GM21825 (cell line): Measurements from ENCODE around the gene WNT4.

Experiments used
- ATAC-seq: cut with Tn5 transposase; IDR thresholded peaks from one replicate; pipeline ENCODE4 v1.9.1; 2021; ENCODE audit warnings: mild to moderate bottlenecking, moderate library complexity; ENCODE audit not compliant: unreplicated experiment

The WNT4 gene

DNA sequence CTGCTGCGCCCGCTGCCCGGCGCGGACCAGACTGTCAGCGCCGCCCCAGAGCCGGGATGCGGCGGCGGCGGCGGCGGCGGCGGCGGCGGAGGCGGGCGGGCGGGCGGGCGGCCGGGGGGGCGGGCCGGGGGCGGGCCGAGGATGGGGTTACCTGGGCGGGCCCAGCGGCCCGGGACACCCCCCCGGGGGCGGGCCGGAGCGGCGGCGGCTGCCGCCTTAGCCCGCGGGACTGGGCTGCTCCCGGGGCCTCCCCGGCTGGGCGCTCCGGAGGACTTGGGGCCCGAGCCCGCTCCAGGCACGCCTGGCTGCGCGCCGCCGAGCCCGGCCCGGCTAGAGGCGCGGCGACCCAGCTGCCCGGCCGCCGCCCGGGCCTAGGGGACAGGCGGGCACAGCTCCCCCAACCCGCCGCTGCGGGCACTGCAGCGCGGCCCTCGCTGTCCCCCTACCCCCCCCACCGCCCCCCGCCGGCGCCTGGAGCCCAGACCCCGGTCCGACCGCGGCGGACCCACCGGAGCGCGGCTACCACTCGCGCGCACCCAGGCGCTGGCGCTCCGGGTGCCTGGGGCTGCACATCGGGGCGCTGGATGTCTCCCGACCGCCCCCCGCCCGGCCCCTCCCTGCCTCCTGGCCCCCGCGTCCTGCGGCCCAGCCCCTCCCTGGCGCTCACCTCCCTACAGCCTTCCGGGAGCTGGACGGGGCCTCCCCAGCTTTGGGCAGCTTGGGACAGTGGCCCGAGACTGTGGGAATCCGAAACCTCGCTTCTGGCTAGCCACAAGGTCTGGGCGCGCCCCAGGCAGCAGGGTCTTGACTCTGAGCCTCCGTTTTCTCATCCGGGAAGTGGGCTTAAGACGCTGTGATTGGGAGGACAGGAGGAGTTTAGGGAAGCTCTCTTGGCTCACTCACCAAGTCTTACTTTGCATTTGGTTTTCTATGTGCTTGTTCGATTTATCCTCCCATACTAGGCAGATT lies at the start of gene WNT4:
TSS of gene WNT4 (minus strand) at position 33 of the 969 bp plus-strand sequence. CDS start 175 bp downstream, outside the sequence.
- no peak for ATAC-seq

DNA sequence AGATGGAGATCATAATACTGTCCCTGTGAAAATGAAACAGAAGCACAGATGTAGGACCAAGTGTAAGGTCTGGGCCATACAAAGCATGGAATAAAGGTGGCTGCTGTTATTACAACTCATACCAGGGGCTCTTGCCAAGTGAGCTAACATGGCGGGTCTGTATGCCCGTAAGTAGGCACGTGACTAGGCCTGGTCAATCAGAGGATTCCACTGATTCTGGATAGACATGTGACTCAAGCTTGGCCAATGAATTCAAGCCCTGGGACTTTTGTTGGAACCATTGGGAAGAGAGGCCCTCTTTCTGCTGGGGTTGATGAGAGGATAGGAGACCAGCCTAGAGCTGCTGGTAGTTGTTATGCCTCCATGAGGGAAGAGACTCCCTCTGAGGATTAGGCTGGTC lies 47.8 kb upstream of the WNT4 start:
- ATAC-seq = no peak

DNA sequence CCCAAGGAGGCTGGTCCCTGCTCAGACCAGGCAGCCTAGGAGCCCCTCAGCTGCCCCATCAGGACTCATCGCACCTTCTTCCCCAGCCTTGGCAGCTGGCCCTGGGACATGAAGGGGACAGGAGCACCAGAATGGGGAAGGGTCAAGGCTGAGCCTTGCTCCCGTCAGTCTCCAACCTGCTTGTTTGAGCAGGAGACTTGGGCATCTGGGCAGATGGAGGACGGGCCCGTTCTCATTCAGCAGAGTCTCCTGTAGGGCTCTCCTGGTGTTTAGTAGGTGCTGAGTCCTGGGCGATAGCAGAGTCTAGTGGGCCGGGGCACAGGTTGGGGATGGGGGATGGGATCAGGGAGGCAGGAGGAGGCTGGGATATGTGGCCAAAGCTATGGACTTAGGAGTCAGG lies 47.4 kb upstream of the WNT4 start:
- no peak for ATAC-seq

DNA sequence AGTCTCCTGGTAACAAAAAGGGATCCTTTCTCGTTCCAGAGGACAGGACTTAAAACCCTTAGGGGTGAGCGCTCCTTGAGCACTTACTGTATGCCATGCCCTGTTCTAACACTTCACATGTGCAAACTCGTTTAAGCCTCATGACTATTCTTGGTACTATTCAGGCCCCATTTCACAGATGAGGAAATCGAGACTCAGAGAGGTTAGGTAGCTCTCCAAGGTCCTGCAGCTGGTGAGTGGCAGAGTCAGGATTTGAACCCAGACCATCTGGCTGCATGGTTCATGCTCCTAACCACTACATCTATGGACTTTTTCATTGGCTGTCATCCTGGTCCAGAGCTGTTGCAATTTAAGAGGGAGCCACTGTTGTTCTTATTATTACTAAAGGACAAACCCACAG lies 46.7 kb upstream of the WNT4 start:
- no peak for ATAC-seq

DNA sequence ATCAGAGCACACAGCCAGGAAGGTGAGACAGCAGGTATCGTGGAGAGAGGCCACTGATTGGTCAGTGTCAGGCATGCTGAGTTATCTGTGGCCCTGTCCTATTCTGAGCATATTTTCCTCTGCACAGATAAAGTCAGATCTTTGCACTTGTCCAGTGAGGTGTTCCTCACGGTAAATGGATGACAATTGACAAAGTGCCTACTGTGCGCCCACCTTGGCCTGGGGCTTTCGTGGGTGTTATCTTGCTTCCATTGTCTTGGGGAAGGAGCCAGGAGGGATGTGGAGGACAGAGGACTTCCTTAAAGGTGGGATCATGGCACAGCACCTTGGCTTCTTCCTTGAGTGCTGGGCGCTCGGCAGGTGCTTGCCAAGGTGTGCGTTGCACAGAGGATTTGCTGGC lies 46.0 kb upstream of the WNT4 start:
- no peak for ATAC-seq

DNA sequence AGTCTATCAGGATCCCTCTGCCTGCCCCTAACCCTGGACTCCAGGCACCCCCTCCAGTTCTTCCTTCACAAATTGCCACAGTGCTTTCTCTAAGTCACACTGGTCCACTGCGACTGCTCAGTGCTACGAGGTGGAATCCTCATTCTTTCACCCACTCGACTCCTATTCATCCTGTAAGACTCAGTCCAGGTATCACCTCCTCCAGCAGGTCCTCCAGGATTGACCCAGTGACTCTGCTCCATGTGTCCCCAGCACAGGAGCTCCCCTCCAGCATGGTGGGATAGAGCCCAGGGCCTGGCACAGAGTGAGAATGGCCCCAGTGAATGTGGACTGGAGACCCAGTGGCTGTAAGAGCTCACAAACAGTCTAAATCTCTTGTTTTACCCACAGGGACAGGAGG lies 45.5 kb upstream of the WNT4 start:
- no peak for ATAC-seq

DNA sequence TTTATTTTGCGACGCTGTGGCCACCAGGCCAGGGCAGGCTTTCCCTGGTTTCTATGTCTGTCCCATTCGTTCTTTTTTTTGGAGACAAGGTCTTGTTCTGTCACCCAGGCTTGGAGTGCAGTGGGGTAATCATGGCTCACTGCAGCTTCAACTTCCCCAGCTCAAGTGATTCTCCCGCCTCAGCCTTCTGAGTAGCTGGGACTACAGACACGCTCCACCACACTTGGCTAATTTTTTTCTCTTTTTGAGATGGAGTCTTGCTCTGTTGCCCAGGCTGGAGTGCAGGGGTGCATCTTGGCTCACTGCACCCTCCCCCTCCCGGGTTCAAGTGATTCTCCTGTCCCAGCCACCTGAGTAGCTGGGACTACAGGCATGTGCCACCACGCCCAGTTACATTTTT lies 43.4 kb upstream of the WNT4 start:
- ATAC-seq = no peak

DNA sequence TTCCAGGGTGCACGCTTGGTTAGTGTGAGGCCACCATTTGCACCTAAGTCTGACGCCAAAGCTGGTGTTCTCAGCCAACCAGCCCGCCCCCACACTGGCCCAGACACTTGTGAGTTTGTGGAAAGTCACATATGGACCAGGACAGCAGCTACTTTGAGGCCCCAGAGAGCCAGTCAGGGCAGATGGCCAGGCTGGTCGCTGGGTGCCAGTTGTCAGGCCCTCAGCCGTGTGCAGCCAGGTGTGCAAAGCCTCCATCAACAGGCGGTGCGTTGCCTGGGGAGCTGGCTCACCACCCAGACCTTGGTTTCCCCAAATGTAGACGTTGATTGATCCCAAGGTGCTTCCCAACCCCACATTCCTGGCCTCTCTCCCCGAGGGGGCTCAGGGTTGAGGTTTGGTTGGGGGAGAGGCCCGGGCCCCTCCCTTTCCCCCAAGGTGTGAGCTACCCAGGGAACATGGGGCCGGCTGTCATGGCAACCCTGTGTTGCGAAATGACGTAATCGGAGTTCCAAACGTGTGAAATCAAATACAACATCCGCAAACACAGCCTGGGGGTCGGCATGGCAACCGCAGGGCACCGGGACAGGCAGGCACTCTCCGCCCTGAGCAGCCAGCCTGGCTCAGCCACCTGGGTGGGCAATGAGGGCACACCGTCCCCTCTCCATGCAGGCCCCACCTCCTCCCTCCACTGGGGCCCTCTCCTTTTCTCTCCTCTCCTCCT lies 42.2 kb upstream of the WNT4 start:
- ATAC-seq = no peak

DNA sequence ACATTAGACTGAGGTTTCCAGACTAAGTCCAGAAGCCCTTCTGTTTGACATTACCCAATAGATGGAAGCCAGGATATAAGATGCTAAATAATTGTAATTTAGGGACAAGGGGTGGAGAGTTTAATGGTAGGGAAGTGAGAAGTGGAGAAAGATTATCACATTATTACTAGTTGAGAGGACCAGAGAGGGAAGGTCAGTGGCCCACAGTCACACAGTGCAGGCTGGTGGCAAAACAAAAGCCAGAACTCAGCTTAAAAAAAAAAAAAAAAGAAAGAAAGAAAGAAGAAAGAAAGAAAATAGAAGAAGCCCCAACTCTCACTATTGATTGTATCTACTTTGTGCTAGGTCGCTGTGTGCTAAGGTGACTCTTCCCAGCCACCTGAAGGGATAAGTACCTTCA lies 41.6 kb upstream of the WNT4 start:
- ATAC-seq = no peak

DNA sequence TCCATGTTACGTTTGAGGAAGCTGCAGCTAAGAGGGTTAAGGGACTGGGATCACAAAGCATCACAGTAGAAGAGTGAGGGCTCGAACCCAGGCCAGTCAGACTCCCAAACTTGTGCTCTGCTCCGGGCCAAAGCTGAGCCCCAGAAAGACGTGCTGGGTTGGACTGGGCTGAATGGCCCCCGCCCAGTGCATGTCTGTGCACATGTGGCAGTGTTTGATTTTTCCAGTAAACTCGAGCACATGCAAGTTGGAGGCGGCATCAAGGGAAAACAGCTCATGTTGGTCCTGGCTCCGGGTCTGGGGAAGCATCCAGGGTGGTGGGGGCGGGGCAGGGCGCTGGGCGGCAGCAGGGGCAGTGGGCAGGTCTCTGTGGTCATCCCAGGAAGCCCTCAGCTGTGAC lies 39.8 kb upstream of the WNT4 start:
- ATAC-seq = no peak

DNA sequence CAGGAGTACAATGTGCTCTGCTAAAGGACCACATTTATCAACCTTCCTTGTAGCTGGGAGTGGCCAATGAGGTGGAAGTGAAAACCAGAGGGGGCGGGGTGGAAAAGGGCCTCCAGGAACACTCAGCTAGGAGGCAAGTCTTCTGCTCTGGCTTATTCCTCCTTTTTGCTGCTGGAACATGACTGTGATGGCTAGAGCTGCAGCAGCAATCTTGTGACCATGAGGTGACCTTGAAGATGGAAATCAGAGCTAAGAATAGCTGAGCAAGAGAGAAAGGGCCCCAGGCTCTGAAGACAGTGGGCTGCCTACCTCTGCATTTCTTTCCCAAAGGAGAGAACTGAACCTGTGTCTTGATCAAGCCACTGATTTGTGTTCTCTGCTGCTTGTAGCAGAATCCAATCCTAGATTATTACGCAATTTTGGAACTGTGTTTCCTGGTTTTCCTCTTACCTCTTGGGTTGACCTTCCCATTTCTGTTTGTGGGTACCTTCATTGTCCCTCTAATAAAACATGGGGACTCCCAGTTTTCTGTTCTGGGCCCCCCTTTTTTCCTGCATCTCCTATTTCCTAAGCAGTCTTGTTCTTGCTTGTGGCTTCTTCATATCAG lies 36.4 kb upstream of the WNT4 start:
- no peak for ATAC-seq

DNA sequence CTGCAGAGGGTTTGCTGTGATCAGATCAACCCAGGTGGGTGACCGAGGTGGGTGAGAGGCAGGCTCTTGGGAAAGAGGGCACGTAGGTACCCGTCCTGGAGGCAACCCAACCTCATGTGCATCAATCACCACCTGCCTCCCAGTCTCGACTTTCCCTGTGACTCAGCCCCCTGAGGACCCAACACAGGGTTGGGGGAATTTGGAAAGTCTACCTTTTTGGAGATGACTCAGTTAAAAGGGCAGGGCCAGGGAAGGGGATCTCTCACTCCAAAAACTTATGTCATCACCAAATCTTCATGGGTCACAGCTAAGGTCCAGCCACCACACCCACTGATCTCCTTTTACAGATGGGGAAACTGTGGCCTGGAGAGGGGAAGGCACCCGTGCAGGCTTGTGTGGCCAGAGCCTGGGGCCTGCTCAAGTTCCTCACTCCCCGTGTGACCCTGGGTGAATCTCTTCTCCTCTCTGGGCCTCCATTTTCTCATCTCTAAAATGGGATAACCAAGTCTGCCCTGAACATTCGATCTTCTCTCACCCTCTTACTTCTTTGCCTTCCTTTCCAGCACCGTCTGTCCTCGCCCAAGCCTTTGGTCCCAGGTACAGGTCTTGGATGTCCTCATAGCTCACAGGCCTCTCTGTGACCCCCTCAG lies 34.6 kb upstream of the WNT4 start:
- no peak for ATAC-seq

DNA sequence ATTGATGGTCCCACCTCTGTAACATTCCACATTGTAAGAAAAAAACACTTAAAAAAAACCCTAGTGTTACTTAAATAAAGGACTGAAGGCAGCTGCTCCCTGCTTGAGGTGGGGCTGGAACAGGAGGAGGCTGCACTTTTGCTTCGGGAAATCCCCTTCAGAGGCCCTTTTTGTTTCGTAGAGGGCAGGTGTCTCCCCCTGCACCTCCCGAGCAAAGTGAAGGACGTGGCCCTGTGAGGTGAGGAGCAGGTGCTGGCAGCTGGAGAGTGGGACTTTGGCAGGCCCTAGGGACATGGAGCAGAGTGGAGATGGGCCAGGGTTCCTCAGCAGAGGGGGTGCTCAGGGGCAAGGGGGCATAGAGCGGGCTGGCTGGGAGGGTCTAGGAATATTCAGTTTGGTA lies 33.4 kb upstream of the WNT4 start:
- peak; percentile 63 for ATAC-seq

DNA sequence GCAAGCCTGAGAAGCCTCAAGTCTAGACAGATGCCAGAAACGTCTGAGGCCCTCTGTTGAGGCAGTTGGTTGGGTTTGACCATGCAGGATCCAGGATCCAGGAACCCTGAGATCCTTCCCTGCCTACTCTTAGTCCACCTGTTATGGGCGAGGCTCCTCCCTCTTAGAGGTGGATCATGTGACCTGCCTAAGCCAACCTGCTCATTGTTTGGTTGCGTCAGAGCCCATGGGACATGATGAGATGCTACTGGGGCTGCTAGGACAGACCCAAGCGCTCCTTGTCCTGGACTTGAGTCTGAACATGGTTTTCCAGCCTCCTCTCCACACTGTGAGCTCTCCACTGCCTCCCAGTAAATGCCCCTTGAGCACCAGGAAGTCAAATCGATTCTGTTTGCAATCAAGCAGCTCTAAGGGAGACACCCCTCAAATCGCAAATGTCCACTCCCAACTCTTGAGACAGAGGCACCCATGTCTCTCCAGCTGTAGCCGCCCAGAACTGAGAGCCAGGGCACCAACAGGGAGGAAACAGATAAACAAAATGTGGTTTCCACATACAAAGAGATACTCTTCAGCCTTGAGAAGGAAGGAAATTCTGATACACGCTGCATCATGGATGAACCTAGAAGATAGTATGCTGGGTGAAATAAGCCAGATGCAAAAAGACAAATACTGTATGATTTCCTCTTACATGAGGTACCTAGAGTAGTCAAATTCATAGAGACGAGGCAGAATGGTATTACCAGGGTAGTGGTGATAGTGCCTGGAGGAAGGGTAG lies 31.7 kb upstream of the WNT4 start:
- ATAC-seq = no peak

DNA sequence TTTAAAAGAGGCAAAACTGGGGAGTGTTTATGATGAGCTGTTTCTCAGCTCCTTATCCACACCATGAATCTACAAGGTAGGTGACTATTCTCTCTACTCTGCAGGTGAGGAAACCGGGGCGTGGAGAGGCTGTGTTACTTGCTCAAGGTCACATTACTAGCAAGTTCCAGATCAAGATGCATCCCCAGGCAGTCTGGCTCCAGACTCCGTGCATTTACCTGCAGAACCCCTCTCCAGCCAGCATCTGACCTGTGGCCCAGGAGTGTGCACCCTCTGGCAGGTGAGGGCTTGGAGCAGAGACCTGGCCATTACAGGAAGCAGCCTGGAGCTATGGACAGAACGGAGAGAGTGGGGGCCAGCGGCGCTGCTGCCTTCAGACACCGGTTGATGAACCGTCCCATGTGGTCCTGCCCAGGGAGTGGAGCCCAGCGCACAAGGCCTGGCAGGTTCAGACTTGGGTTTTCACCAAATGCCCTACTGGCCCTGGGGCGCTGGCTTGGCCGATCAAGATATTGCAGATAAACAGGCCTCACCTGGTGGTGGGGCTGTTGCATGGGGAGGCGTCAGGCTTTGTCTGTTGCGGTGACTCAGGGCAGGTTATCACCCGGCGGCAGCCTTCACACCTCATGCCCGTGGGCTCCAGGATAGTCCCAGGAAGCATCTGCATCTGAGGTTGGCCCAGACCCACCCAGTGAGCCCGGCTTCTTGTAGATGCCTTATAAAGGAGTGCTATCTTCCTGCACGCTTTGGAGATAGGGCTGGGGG lies 29.2 kb upstream of the WNT4 start:
- no peak for ATAC-seq

DNA sequence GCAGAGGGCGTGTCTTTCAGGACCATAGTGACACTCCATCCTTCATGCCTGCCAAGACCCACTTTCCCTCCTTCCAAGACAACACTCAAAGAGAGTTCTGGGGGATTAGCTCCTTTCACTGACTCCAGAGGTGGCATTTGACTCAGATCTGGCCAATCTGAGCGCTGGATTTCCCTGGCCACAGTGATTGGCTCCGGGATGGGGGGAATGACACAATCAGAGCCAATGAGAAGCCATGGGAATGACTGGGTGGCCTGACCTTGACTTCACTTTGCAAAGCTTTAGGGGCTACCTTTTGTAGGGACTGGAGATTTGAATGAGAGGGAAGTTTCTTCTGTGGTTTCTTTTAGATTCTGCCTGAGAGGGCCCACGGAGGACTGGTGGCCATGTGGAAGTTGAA lies 26.9 kb upstream of the WNT4 start:
- no peak for ATAC-seq

DNA sequence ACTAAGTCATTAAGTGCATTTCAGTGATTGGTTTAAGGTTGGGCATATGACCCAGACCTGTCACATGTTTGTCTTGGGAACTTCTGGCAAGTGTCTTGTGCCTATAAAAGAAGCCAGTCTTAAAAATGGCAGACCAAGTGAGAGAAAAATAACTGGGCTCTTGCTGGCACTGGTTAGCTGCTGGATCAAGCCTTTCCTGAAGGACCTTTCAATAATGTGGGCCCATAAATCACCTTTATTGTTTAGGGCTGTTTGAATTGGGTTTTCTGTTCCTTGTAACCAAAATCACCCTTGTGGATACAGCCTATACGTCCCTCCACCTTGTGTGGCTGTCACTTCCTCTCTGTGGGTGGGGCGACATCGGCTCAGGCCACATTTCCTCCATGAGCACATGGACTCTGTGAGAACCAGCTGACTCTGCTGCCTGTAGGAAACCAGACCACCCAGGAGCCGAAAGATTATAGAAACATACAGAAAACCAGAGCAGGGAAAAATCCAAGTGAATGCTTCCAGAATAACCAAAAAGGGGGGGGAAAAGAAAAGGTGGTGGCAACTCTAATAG lies 25.6 kb upstream of the WNT4 start:
- ATAC-seq = no peak

DNA sequence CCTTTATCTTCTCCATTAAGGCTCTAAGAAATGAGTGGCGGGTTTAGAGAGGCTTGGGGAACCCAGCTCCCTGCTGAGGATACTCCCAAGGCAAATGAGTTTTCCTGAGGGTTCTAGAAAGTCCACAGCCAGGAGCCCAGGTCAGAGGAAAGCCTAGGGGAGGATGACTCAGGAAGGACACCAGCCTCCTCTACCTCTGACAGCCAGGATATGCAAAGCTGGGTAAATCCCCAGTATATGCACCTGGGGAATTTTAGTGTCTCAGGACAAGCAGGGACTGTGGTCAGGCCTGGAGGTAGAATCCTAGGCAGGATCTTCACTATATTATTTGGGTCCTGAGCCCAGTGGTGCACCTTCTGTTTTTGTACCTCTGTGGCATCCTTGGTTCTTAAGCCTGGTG lies 23.5 kb upstream of the WNT4 start:
- peak; percentile 61 for ATAC-seq
